ENCODE data around the gene AUTS2.

- no peak for TF ChIP-seq CTCF (IDR thresholded peaks at IDR 0.05)
- no peak for TF ChIP-seq POLR2AphosphoS5 (IDR thresholded peaks at IDR 0.05; ENCODE audit: low read depth, low read length)
Measured at GRCh38 chr7:69696686-69697685, 98.7 kb downstream of the AUTS2 start.

Measured in Panc1 (cell line).